A549 (cell line): Measurements from ENCODE around the gene LHX5. TPM values are rescaled to one million over a fixed set of nuclear protein-coding genes. Genes with fewer than 3 reads are reported as not detected.

Experiments used
- ATAC-seq, 2 experiments: fragments of 200-7000 bp in 1 of 2; fragments of >200 bp in 1 of 2; cut with Nextera tagmentation in 1 of 2; cut with Tn5 transposase in 1 of 2; 3 replicates each; pipeline versions ENCODE4 v1.8.0 to v1.9.1; 2018 to 2020; ENCODE audit warnings: mild to moderate bottlenecking in 1 of 2, moderate library complexity in 1 of 2
- CTCF ChIA-PET: fragments of 300-600 bp; sonication (Branson Sonifier 250); formaldehyde crosslinking; extraction: SDS; loops from one replicate; lab custom pipeline; 2021; ENCODE audit warnings: antibody characterized with exemption, inconsistent platforms; lab: Yijun Ruan, JAX
- POLR2A ChIA-PET: fragments of 350-600 bp; formaldehyde crosslinking; extraction: SDS; loops from one replicate; lab custom pipeline; 2021; ENCODE audit warnings: antibody characterized with exemption, inconsistent platforms; lab: Yijun Ruan, JAX
- DNase-seq, 2 experiments: peaks; one replicate each; pipeline versions ENCODE4 v3.0.0 to v3.0.0-alpha.2; 2011 to 2016; ENCODE audit warnings: low read depth in 1 of 2, low spot score in 1 of 2
- FAIRE-seq: peaks from 2 replicates; lab custom pipeline; 2011; peaks lifted over from hg19 to GRCh38; lab: Jason Lieb, UNC
- H3K27ac ChIP-seq, 2 experiments: fragments of >200 bp; sonication (Bioruptor Twin); formaldehyde crosslinking; 3 replicates each; pipeline ENCODE4 v1.5.1; 2016 to 2017
- H3K4me1 ChIP-seq: fragments of >200 bp; sonication (Bioruptor Twin); formaldehyde crosslinking; 3 replicates; pipeline ENCODE4 v1.6.1; 2016
- H3K4me2 ChIP-seq: fragments of >200 bp; sonication (Bioruptor Twin); formaldehyde crosslinking; 3 replicates; pipeline ENCODE4 v1.6.1; 2016
- H3K4me3 ChIP-seq: fragments of >200 bp; sonication (Bioruptor Twin); formaldehyde crosslinking; 3 replicates; pipeline ENCODE4 v1.5.1; 2016
- H3K9me3 ChIP-seq: fragments of >200 bp; sonication (Bioruptor Twin); formaldehyde crosslinking; 3 replicates; pipeline ENCODE4 v1.6.1; 2016
- ATOH8 ChIP-seq: fragments of 250-450 bp; sonication (Bioruptor Pico); IDR thresholded peaks from 2 replicates; pipeline ENCODE4 v1.5.0; 2020; ENCODE audit warnings: low read depth, mild to moderate bottlenecking, moderate library complexity
- BHLHE40 ChIP-seq: IDR thresholded peaks from 2 replicates; pipeline ENCODE4 v1.6.1; 2012; ENCODE audit warnings: low read depth, low read length, inconsistent platforms
- CBX2 ChIP-seq: fragments of 200-600 bp; sonication (generic); IDR thresholded peaks from 2 replicates; pipeline ENCODE4 v1.6.1; 2016; ENCODE audit warnings: low read depth, mild to moderate bottlenecking, borderline replicate concordance
- CHD4 ChIP-seq: fragments of 200-600 bp; sonication (generic); IDR thresholded peaks from 2 replicates; pipeline ENCODE4 v1.6.1; 2016; ENCODE audit warnings: antibody characterized with exemption, mild to moderate bottlenecking, borderline replicate concordance
- EHF ChIP-seq: fragments of 250-450 bp; sonication (Bioruptor Pico); IDR thresholded peaks from 2 replicates; pipeline ENCODE4 v1.5.0; 2020; ENCODE audit warnings: mild to moderate bottlenecking
- EHMT2 ChIP-seq: fragments of 200-600 bp; sonication (generic); IDR thresholded peaks from 2 replicates; pipeline ENCODE4 v1.6.1; 2016; ENCODE audit warnings: antibody characterized with exemption, low read depth, mild to moderate bottlenecking, moderate library complexity
- FOSL2 ChIP-seq, 2 experiments: fragments of 450-650 bp in 1 of 2; fragments of >200 bp in 1 of 2; sonication (Bioruptor Twin) in 1 of 2; formaldehyde crosslinking; IDR thresholded peaks; 2 replicates each; pipeline versions ENCODE4 v1.5.0 to v1.6.1; 2016 to 2020; ENCODE audit warnings: mild to moderate bottlenecking in 1 of 2, moderate library complexity in 1 of 2
- FOXS1 ChIP-seq: fragments of 250-450 bp; sonication (Bioruptor Pico); IDR thresholded peaks from 2 replicates; pipeline ENCODE4 v1.5.0; 2020; ENCODE audit warnings: mild to moderate bottlenecking, moderate library complexity
- MAX ChIP-seq: IDR thresholded peaks from 2 replicates; pipeline ENCODE4 v1.6.1; 2012
- MYC ChIP-seq: IDR thresholded peaks from 2 replicates; pipeline ENCODE4 v1.6.1; 2012; ENCODE audit warnings: mild to moderate bottlenecking, inconsistent platforms, low read length, improper control_type of control experiment, borderline replicate concordance
- NFE2L2 ChIP-seq: fragments of 150-350 bp; conservative IDR thresholded peaks from 2 replicates; pipeline ENCODE4 v1.6.1; 2014; ENCODE audit warnings: low read length
- POLR2A ChIP-seq: IDR thresholded peaks from 2 replicates; pipeline ENCODE4 v1.6.1; 2012; ENCODE audit warnings: mild to moderate bottlenecking, low read length
- POLR2AphosphoS2 ChIP-seq: conservative IDR thresholded peaks from 2 replicates; pipeline ENCODE4 v1.6.1; 2012; ENCODE audit warnings: low read length, improper control_type of control experiment, inconsistent platforms
- REST ChIP-seq: fragments of 200-600 bp; sonication (generic); IDR thresholded peaks from 2 replicates; pipeline ENCODE4 v1.6.1; 2016; ENCODE audit warnings: antibody characterized with exemption, mild to moderate bottlenecking, moderate library complexity
- RFX5 ChIP-seq: fragments of 450-650 bp; IDR thresholded peaks from 2 replicates; pipeline ENCODE4 v1.7.1; 2014; ENCODE audit warnings: antibody characterized with exemption, mild to moderate bottlenecking, moderate library complexity
- RNF2 ChIP-seq: fragments of 200-600 bp; sonication (generic); IDR thresholded peaks from 2 replicates; pipeline ENCODE4 v1.6.1; 2016; ENCODE audit warnings: low read depth, mild to moderate bottlenecking, antibody characterized with exemption, moderate library complexity, borderline replicate concordance
- TFCP2L1 ChIP-seq: fragments of 250-450 bp; sonication (Bioruptor Pico); IDR thresholded peaks from 2 replicates; pipeline ENCODE4 v1.5.0; 2021; ENCODE audit warnings: mild to moderate bottlenecking
- TP53 ChIP-seq: fragments of 250-450 bp; sonication (Bioruptor Pico); IDR thresholded peaks from 2 replicates; pipeline ENCODE4 v1.5.0; 2021; ENCODE audit warnings: mild to moderate bottlenecking, moderate library complexity
- ZSCAN20 ChIP-seq: fragments of 250-450 bp; sonication (Bioruptor Pico); IDR thresholded peaks from 2 replicates; pipeline ENCODE4 v1.8.0; 2022; ENCODE audit warnings: mild to moderate bottlenecking, moderate library complexity
- WGBS: methylation state at CpG from one replicate; pipeline ENCODE4 v1.1.6; 2017; ENCODE audit errors: missing lambda C conversion rate; 5-methylcytosine and 5-hydroxymethylcytosine counted together
- polyA plus RNA-seq, 4 experiments: library from polyadenylated mRNA; depleted of rRNA in 3 of 4; stranded (reverse); fragments of >200 nt; fragmentation: RNase III in 1 of 4; extraction: RNeasy Plus Mini Kit Qiagen cat#74134 plus additional on column Dnase treatment in 1 of 4; gene quantifications; 2 replicates in 3 of 4; 3 replicates in 1 of 4; pipeline ENCODE4 v1.2.3, GENCODE V29; 2011 to 2017

LHX5 gene
- polyA plus RNA-seq, 2 of the 4 experiments (the other 2 are of a cell fraction), result not detected

- 13% methylated on average over 9 of the region's 9 CpGs for whole genome bisulfite sequencing
- TF ChIP-seq MYC (no peak), REST (peak; percentile 83)
- Histone ChIP-seq H3K9me3 (no peaks in the 10 kb centered on the region), H3K27ac (no peak overlapping the region), H3K4me3 (no peak overlapping the region), H3K4me1 (no peaks in the 10 kb centered on the region), H3K4me2 (no peak overlapping the region)
- ATAC-seq (no peak), DNase-seq (no peak), FAIRE-seq (no peak)
- ChIA-PET CTCF (interaction anchor here (0.7 to 3.8 kb wide), 4 partner anchors 11 to 39 kb away, joined by 3 to 12 read pairs (median 3); no protein-coding TSS in a partner anchor), POLR2A (no interaction called here)
These were observed 8.8 kb upstream of the LHX5 start for GRCh38 chr12:113480336-113480971.

- Histone ChIP-seq H3K4me1 (no peaks in the 10 kb centered on the region), H3K4me3 (no peak overlapping the region), H3K9me3 (no peaks in the 10 kb centered on the region), H3K4me2 (no peak overlapping the region), H3K27ac (no peak overlapping the region)
- ChIA-PET POLR2A (no interaction called here), CTCF (interaction anchor here (0.7 to 3.8 kb wide), 3 partner anchors 17 to 39 kb away, joined by 3 to 12 read pairs (median 3); no protein-coding TSS in a partner anchor)
- ATAC-seq (peak in 1 of 2 experiments; percentile 51; a peak in 3 of 6 replicates), DNase-seq (no peak), FAIRE-seq (no peak)
- TF ChIP-seq POLR2AphosphoS2, result no peak
- no peak for TF ChIP-seq RFX5
- TF ChIP-seq MAX, result no peak
- TF ChIP-seq FOSL2 (IDR thresholded peaks at IDR 0.05), result no peak
- TF ChIP-seq FOSL2 (CRISPR knock-in tag; IDR thresholded peaks at IDR 0.05), result no peak
- TF ChIP-seq EHF (CRISPR knock-in tag), result no peak
- TF ChIP-seq POLR2A, result no peak
- no peak for TF ChIP-seq ZSCAN20 (CRISPR knock-in tag)
- TF ChIP-seq TFCP2L1 (CRISPR knock-in tag), result no peak
- TF ChIP-seq TP53 (CRISPR knock-in tag), result no peak
- TF ChIP-seq FOXS1, result no peak
- TF ChIP-seq RNF2, result peak; percentile 37; the same call in 1 of the 2 replicates
- TF ChIP-seq NFE2L2, result no peak
- TF ChIP-seq REST, result peak; percentile 97
- TF ChIP-seq CBX2, result no peak
- no peak for TF ChIP-seq ATOH8
- no peak for TF ChIP-seq CHD4
- peak; percentile 87 for TF ChIP-seq EHMT2
- TF ChIP-seq BHLHE40, result no peak
- WGBS, result 24% methylated on average over 60 of the region's 61 CpGs
These were observed 8.1 kb upstream of the LHX5 start for GRCh38 chr12:113479590-113480335.
